GM19023 (cell line): ENCODE data around the gene IPCEF1.

Experiments used
- ATAC-seq: cut with Tn5 transposase; IDR thresholded peaks from one replicate; pipeline ENCODE4 v1.9.1; 2021; ENCODE audit warnings: mild to moderate bottlenecking, moderate library complexity; ENCODE audit not compliant: unreplicated experiment

The IPCEF1 gene, protein sequence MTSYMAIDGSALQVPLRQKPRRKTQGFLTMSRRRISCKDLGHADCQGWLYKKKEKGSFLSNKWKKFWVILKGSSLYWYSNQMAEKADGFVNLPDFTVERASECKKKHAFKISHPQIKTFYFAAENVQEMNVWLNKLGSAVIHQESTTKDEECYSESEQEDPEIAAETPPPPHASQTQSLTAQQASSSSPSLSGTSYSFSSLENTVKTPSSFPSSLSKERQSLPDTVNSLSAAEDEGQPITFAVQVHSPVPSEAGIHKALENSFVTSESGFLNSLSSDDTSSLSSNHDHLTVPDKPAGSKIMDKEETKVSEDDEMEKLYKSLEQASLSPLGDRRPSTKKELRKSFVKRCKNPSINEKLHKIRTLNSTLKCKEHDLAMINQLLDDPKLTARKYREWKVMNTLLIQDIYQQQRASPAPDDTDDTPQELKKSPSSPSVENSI

DNA sequence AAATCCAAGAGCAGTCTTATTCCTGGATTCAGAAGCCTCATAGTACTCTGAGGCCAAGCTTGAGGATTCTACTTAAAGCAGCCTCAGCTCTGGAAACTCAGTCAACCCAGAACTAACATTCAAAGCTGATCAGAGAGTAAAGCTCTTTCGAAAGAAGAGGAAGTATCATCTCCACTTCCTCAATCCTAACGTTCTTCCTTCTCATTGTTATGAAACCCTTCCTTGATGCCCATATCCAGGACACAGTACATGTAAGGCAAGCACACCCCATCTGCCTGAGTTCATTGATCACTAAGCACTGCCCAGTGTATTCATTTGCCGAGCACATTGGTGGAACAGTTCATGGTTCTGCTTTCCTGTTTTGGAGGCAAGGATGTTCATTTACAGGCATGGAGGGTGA lies at the start of gene IPCEF1:
TSS of gene IPCEF1 (minus strand) at position 114 of the 400 bp plus-strand sequence. CDS start 90,856 bp downstream, outside the sequence.
- no peak for ATAC-seq

- no peak for ATAC-seq
These were observed 49.7 kb upstream of the IPCEF1 start for GRCh38 chr6:154406301-154406700.

DNA sequence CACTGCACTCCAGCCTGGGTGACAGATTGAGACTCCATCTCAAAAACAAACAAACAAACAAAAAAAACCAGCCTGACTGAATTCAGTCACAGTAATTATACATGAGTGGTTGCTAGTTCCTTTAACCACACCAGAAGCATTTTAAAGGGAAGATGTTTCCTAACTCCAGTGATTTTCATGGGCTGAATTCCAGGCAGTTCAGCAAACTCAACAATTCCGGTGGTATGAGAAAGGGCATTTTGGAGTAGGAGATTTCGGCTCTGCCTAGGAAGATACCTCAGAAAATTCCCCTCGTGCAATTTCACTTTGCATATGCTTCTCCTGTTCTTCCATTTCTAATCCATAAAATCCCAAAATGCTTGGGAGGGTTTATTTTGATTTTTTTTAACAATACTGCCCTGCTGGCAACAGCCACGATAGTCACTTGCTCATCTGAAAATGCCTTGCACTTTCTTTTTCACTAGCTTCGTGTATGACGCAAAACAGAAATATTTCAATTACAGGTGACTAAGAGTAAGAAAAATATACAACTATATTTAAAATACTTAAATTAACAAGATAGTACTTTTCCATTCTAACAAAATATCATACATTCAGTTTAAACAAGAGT lies 48.3 kb upstream of the IPCEF1 start:
- no peak for ATAC-seq

GRCh38 chr6:154403788-154404187 lies 47.2 kb upstream of the IPCEF1 start:
- no peak for ATAC-seq

GRCh38 chr6:154402081-154402780 lies 45.6 kb upstream of the IPCEF1 start:
- no peak for ATAC-seq

DNA sequence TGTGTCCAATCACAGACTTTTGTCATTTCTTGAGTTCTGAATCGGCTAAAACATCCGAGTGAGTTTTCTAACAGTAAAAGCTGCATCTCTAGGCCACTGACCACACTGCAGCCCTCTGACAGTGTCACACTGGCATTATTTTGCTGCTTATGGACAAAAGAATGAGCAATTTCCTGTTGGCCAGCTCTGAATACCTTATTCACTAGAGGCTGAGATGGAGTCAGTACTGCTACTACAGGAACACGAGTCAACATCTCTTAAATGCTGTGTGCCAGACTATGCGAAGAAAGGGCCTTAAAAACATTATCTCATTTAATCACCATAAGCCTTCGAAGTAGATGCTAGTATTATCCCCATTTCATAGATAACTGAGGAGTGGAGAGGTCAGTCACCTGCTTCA lies 42.5 kb upstream of the IPCEF1 start:
- no peak for ATAC-seq

GRCh38 chr6:154397491-154398195 lies 41.0 kb upstream of the IPCEF1 start:
- ATAC-seq, result no peak

GRCh38 chr6:154395878-154396277 lies 39.3 kb upstream of the IPCEF1 start:
- ATAC-seq, result no peak

DNA sequence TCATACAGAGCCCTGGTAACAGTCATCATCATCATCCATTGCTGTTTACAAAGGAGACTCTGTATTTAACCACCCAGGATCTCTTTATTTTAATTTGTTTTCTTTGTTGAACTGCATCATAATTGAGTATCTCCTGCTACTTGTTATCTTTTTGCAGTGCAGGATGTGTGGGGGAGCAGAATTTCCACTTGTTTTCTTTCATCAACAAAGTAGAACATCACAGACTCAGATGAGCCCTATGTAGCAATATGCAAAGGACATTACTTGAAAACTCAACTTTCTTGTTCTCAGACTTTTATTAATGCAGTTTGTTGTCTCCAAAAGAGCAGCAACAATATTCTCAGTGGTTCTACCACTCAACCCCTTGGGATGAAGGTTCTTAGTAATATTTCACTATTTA lies 38.7 kb upstream of the IPCEF1 start:
- ATAC-seq, result no peak

- ATAC-seq, result no peak
These were observed 38.0 kb upstream of the IPCEF1 start for GRCh38 chr6:154394571-154394970.

DNA sequence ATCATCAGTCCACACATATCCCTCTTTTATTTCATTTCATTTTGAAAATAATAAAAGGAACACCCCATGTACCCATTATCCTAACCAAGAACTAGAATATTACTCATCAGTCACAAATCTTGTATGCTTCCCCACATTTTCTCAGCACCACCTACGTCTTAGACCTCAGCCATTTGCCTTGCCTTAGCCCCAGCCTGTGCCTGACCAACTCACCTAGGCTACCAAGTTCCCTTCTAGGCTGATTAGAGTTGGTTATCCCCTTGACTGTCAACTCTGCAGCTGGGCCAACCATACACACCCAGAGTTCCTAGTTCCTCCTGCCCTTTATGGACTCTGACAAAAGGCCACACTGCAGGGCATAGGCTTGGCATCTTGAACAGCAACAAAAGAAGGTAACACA lies 33.4 kb upstream of the IPCEF1 start:
- ATAC-seq, result no peak

- ATAC-seq, result no peak
These were observed 32.2 kb upstream of the IPCEF1 start for GRCh38 chr6:154388803-154389202.

- no peak for ATAC-seq
These were observed 30.5 kb upstream of the IPCEF1 start for GRCh38 chr6:154386848-154387717.

DNA sequence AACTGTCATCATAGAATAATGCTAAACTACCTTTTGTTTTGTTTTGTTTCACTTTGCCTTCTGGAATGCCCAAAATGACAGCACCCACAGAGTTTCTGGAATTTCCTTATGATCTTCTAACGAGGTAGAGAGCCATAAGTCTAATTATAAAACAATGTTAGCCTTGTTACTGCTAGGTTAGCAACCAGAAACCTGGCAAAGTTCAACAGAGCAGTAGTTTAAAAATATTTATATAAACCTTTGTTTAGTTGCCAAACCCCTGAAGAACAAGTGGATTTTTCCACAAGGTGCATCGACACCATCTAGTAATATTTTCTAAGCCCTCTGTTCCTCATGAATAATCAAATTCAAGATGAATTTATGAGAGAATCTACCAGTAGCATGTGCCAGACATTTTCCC lies 27.6 kb upstream of the IPCEF1 start:
- ATAC-seq, result no peak

GRCh38 chr6:154383273-154383672 lies 26.7 kb upstream of the IPCEF1 start:
- ATAC-seq, result no peak

- ATAC-seq, result no peak
These were observed 26.1 kb upstream of the IPCEF1 start for GRCh38 chr6:154382740-154383139.

DNA sequence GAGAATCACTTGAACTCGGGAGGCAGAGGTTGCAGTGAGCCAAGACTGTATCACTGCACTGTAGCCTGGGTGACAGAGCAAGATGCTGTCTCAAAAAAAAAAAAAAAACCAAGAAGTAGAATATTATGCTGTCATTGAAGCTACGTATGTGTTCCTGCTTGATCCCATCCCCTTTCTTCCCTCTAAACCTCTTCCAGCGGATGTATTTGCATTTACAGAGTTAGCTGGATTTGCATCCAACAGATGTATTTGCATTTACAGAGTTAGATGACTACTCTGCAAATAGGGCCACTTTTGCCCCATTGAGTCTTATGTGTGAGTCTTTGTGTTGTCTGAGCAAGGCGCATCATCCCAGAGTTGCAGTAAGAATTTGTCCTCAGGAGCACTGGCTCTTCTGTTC lies 24.9 kb upstream of the IPCEF1 start:
- no peak for ATAC-seq

- ATAC-seq, result no peak
These were observed 24.1 kb upstream of the IPCEF1 start for GRCh38 chr6:154380741-154381140.

GRCh38 chr6:154379585-154379984 lies 23.0 kb upstream of the IPCEF1 start:
- ATAC-seq, result no peak

DNA sequence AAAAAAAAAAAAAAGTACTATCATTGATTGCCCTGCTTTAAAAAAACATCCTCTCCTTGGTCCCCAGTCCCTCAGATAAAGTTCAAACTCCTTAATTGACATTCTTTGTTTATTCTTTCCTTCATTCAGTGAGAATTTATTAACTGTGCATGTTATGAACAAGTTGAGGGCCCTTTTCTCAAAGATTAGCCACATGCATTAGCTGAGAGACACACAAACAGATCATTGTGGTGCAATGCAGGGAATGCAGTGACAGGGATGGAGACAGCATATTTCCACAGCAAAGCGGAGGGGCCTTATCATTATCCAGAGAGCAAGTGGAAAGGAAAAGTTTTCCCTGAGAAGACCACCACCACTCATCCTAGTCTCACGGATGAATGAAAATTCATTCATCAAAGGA lies 21.9 kb upstream of the IPCEF1 start:
- ATAC-seq, result no peak
